ENCODE measurements around the gene ANKS3.

The ANKS3 gene

DNA sequence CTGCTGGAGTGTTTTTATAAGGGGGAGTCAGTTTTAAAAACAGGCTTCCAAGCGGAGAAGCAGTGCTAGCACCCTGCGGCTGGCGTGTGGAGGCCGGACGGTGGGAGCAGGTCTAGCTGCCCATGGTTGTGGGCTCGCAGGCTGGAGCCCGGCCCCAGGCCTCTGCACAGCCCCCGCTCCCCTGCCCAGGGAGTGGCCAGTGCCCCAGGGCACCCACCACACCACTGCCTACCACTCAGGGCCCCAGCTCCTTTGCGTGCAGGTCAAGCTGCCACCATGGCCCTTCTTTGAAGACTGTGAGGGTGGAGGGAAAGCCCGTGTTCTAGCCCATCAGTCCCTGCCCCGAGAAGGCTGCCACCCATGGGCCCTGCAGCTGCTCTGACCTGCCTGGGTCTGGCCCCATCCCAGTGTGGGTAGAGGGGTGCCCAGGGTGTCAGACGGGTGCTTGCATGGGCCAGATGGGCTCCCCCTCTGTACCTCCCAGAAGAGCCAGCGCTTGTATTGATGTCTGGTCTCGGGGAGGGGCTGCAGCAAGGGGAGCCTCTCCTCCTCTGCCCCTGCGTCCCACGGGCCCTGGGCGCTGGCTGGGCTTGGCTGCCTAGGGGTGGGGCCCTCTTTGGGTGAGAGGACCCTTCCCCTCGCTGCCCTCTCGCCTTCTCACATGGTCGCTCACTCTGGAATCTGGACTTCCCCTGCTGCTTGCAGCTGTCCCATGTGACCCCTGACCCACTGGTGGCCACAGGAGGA lies 42.2 kb downstream of the ANKS3 start:
- Histone ChIP-seq H3K9me3 (ENCODE audit: insufficient read depth, low read length) (no peaks in the 10 kb centered on the region), H3K27ac (ENCODE audit: low read depth, low read length) (no peak overlapping the region), H3F3A (ENCODE audit: insufficient read depth) (no peaks in the 10 kb centered on the region), H3K4me2 (ENCODE audit: low read depth, low read length, poor library complexity, severe bottlenecking) (no peak overlapping the region), H3K9me2 (replicated peaks; ENCODE audit: insufficient read depth, low read length) (no peaks in the 10 kb centered on the region), H4K20me1 (ENCODE audit: low read depth, low read length) (no peaks in the 10 kb centered on the region), H3K9ac (ENCODE audit: low read length) (no peak overlapping the region), H2AFZ (ENCODE audit: low read depth, low read length, severe bottlenecking) (no peak overlapping the region), H3K36me3 (ENCODE audit: low read length) (no peaks in the 10 kb centered on the region), H3K4me3 (ENCODE audit: insufficient read depth, low read length, poor library complexity, severe bottlenecking) (no peak overlapping the region), H3K79me2 (ENCODE audit: insufficient read depth, low read length) (peaks cover 5% of the 10 kb centered on the region; the same call in 1 of the 2 replicates), H3K27me3 (ENCODE audit: low read length) (no peaks in the 10 kb centered on the region)
- TF ChIP-seq, protein P1, sequence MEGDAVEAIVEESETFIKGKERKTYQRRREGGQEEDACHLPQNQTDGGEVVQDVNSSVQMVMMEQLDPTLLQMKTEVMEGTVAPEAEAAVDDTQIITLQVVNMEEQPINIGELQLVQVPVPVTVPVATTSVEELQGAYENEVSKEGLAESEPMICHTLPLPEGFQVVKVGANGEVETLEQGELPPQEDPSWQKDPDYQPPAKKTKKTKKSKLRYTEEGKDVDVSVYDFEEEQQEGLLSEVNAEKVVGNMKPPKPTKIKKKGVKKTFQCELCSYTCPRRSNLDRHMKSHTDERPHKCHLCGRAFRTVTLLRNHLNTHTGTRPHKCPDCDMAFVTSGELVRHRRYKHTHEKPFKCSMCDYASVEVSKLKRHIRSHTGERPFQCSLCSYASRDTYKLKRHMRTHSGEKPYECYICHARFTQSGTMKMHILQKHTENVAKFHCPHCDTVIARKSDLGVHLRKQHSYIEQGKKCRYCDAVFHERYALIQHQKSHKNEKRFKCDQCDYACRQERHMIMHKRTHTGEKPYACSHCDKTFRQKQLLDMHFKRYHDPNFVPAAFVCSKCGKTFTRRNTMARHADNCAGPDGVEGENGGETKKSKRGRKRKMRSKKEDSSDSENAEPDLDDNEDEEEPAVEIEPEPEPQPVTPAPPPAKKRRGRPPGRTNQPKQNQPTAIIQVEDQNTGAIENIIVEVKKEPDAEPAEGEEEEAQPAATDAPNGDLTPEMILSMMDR (IDR thresholded peaks at IDR 0.05; ENCODE audit: insufficient read depth, low read length, poor library complexity, severe bottlenecking), result no peak
- TF ChIP-seq EZH2phosphoT487 (conservative IDR thresholded peaks at IDR 0.05; ENCODE audit: low read length), result no peak

DNA sequence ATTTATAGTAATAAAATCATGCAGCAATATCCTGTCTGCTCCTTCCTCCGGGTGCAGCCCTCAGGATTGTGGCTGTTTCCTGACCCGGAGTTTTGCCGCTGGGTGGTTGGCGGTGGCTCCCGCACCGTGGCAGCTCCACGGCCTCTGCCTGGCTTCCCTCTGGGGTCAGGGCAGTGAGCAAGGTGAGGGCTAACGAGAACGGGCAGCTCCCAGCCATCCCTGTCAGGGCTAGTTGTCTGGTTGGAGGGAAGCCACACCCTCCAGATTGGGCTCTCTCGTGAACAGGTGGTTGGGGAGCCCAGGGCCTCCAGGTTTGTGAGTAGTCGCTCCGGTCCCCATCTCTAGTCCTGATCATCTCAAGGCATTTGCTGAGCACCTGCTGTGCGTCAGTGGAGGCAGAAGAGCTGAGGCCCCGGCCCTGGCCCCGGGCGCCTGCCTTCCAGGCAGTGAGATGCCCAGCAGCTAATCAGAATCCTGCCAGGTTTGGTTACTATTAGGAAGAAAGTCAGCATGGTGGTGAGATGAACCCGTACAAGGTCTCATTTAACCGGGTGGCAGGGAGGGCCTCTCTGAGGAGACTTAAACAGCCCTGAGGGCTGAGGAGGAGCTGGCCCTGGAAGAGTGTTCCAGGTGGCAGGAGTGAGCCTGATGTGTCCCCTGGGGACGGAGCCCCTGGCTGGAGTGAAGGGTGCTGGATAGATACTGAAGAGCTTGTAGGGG lies 43.0 kb downstream of the ANKS3 start:
- no peak overlapping the region for H3K27ac ChIP-seq (ENCODE audit: low read depth, low read length)
- no peaks in the 10 kb centered on the region for H3K36me3 ChIP-seq (ENCODE audit: low read length)
- H3K9ac ChIP-seq (ENCODE audit: low read length), result no peak overlapping the region
- TF ChIP-seq, protein P1 (IDR thresholded peaks at IDR 0.05; ENCODE audit: insufficient read depth, low read length, poor library complexity, severe bottlenecking), result no peak
- no peak for TF ChIP-seq EZH2phosphoT487 (conservative IDR thresholded peaks at IDR 0.05; ENCODE audit: low read length)
- H3K9me2 ChIP-seq (replicated peaks; ENCODE audit: insufficient read depth, low read length), result no peaks in the 10 kb centered on the region
- peaks cover 5% of the 10 kb centered on the region; the same call in 1 of the 2 replicates for H3K79me2 ChIP-seq (ENCODE audit: insufficient read depth, low read length)
- H3K4me3 ChIP-seq (ENCODE audit: insufficient read depth, low read length, poor library complexity, severe bottlenecking), result no peak overlapping the region
- H3K4me2 ChIP-seq (ENCODE audit: low read depth, low read length, poor library complexity, severe bottlenecking), result no peak overlapping the region
- H4K20me1 ChIP-seq (ENCODE audit: low read depth, low read length), result no peaks in the 10 kb centered on the region
- H3K27me3 ChIP-seq (ENCODE audit: low read length), result no peaks in the 10 kb centered on the region
- no peaks in the 10 kb centered on the region for H3F3A ChIP-seq (ENCODE audit: insufficient read depth)
- no peaks in the 10 kb centered on the region for H3K9me3 ChIP-seq (ENCODE audit: insufficient read depth, low read length)
- no peak overlapping the region for H2AFZ ChIP-seq (ENCODE audit: low read depth, low read length, severe bottlenecking)

DNA sequence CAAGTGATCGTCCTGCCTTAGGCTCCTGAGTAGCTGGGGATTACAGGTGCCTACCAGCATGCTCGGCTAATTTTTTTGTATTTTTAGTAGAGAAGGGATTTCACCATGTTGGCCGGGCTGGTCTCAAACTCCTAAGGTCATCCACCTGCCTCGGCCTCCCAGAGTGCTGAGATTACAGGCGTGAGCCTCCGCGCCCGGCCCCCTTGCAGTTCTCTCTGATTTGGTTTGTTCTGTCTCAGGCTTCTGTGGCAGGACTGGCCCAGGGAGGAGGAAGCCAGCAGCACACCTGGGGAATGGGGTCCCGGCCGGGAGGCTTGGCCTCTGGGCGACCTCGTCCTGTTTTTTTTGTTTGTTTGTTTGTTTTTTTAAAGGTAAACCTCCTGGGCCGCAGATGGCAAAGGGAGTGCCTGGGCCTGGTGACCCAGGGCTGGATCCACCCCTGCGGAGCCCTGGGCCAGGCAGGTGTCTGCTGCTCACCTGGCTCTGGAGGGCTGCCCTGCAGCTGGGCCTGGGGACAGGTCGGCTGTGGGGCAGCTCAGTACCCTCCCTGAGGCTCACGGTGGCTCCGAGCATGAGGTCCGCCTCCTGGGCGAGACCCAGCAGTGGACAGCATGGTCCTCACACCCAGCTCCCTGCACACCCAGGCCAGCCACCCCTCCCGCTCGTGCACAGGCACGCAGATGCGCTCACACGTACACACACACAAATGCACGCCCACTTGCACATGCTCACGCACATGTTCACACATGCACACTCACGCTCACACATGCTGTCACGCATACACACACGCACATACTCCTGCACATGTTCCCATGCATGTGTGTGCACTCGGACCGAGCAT lies 44.0 kb downstream of the ANKS3 start:
- Histone ChIP-seq H3K9me3 (ENCODE audit: insufficient read depth, low read length) (no peaks in the 10 kb centered on the region), H3K9me2 (replicated peaks; ENCODE audit: insufficient read depth, low read length) (no peaks in the 10 kb centered on the region), H3K27ac (ENCODE audit: low read depth, low read length) (no peak overlapping the region), H3K79me2 (ENCODE audit: insufficient read depth, low read length) (peaks cover 5% of the 10 kb centered on the region; the same call in 1 of the 2 replicates), H3K4me2 (ENCODE audit: low read depth, low read length, poor library complexity, severe bottlenecking) (no peak overlapping the region), H3F3A (ENCODE audit: insufficient read depth) (no peaks in the 10 kb centered on the region), H3K36me3 (ENCODE audit: low read length) (no peaks in the 10 kb centered on the region), H3K27me3 (ENCODE audit: low read length) (no peaks in the 10 kb centered on the region), H4K20me1 (ENCODE audit: low read depth, low read length) (no peaks in the 10 kb centered on the region), H2AFZ (ENCODE audit: low read depth, low read length, severe bottlenecking) (no peak overlapping the region), H3K4me3 (ENCODE audit: insufficient read depth, low read length, poor library complexity, severe bottlenecking) (no peak overlapping the region), H3K9ac (ENCODE audit: low read length) (no peak overlapping the region)
- TF ChIP-seq, protein P1 (IDR thresholded peaks at IDR 0.05; ENCODE audit: insufficient read depth, low read length, poor library complexity, severe bottlenecking), result no peak
- TF ChIP-seq EZH2phosphoT487 (conservative IDR thresholded peaks at IDR 0.05; ENCODE audit: low read length), result no peak

Data from SU-DHL-6 (cell line).